Measurements from ENCODE around the gene USP7.
"Not testable (repeated sequence)": the region's sequence is repeated elsewhere in the genome, so short reads cannot be mapped to it uniquely, and the experiment has no call there.

Gene USP7

DNA sequence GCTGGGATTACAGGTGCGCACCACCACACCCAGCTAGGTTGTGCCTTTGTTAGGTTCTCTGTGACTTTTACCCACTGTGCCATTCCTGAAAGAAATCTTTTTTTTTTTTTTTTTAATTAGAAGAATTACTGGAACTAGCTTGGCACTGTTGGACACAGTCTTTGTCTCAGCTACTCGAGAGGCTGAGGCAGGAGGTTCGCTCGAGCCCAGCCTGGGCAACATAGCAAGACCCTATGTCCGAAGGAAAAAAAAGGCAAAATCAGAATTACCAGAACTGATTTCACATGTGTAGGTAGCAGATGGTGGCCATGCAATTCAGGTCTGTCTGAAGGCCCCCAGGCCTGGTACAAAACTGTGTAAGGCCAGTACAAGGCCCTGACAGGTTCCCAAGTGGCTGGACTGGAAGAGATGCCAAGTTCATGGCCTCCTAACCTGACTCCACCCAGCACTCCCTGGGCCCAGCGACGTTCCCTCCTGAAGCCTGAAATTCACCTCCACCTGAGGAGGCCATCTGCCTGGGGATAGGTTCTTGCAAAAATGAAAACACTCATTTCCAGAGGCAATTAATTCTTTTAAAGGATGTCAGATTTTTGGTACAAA, 117.9 kb downstream of the USP7 start:
- TF ChIP-seq ZFX (IDR thresholded peaks at IDR 0.05; ENCODE audit: borderline replicate concordance): no peak
- TF ChIP-seq, protein P1, sequence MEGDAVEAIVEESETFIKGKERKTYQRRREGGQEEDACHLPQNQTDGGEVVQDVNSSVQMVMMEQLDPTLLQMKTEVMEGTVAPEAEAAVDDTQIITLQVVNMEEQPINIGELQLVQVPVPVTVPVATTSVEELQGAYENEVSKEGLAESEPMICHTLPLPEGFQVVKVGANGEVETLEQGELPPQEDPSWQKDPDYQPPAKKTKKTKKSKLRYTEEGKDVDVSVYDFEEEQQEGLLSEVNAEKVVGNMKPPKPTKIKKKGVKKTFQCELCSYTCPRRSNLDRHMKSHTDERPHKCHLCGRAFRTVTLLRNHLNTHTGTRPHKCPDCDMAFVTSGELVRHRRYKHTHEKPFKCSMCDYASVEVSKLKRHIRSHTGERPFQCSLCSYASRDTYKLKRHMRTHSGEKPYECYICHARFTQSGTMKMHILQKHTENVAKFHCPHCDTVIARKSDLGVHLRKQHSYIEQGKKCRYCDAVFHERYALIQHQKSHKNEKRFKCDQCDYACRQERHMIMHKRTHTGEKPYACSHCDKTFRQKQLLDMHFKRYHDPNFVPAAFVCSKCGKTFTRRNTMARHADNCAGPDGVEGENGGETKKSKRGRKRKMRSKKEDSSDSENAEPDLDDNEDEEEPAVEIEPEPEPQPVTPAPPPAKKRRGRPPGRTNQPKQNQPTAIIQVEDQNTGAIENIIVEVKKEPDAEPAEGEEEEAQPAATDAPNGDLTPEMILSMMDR (IDR thresholded peaks at IDR 0.05): no peak
- no peak overlapping the region for H3K27ac ChIP-seq

GRCh38 chr16:8843296-8843695, 120.4 kb downstream of the USP7 start:
- H3K27ac ChIP-seq: not testable (repeated sequence)

Measured in 22Rv1 (cell line).